ENCODE results near the gene SPINDOC.

The SPINDOC gene

GRCh38 chr11:63871962-63872799 lies 58.9 kb downstream of the SPINDOC start:
- Histone ChIP-seq H3K9me2 (ENCODE audit: low read depth, low read length) (no peaks in the 10 kb centered on the region), H3K9ac (ENCODE audit: low read length) (no peak overlapping the region), H3F3A (ENCODE audit: insufficient read depth, low read length) (no peaks in the 10 kb centered on the region), H3K79me2 (ENCODE audit: insufficient read depth, low read length) (peaks cover 52% of the 10 kb centered on the region), H3K4me1 (ENCODE audit: insufficient read depth, low read length, severe bottlenecking) (peaks cover 27% of the 10 kb centered on the region), H3K9me3 (ENCODE audit: low read length) (no peaks in the 10 kb centered on the region), H3K4me3 (ENCODE audit: low read depth, low read length, poor library complexity, severe bottlenecking) (no peak overlapping the region), H3K4me2 (ENCODE audit: low read length) (no peak overlapping the region), H4K20me1 (ENCODE audit: insufficient read depth, low read length) (no peaks in the 10 kb centered on the region), H3K27ac (ENCODE audit: low read depth, low read length, poor library complexity, severe bottlenecking) (peak overlapping the region; percentile 64), H2AFZ (ENCODE audit: low read length) (no peak overlapping the region), H3K27me3 (ENCODE audit: insufficient read depth, low read length) (no peaks in the 10 kb centered on the region), H3K36me3 (ENCODE audit: insufficient read depth, low read length) (peaks cover 34% of the 10 kb centered on the region; the same call in 1 of the 2 replicates)
- no peak for TF ChIP-seq EZH2 (IDR thresholded peaks at IDR 0.05; ENCODE audit: borderline replicate concordance, low read length)
- TF ChIP-seq, protein P1, sequence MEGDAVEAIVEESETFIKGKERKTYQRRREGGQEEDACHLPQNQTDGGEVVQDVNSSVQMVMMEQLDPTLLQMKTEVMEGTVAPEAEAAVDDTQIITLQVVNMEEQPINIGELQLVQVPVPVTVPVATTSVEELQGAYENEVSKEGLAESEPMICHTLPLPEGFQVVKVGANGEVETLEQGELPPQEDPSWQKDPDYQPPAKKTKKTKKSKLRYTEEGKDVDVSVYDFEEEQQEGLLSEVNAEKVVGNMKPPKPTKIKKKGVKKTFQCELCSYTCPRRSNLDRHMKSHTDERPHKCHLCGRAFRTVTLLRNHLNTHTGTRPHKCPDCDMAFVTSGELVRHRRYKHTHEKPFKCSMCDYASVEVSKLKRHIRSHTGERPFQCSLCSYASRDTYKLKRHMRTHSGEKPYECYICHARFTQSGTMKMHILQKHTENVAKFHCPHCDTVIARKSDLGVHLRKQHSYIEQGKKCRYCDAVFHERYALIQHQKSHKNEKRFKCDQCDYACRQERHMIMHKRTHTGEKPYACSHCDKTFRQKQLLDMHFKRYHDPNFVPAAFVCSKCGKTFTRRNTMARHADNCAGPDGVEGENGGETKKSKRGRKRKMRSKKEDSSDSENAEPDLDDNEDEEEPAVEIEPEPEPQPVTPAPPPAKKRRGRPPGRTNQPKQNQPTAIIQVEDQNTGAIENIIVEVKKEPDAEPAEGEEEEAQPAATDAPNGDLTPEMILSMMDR (IDR thresholded peaks at IDR 0.05; ENCODE audit: low read length) = peak; percentile 43; the same call in 1 of the 2 replicates

GRCh38 chr11:63872800-63873197 lies 59.5 kb downstream of the SPINDOC start:
- Histone ChIP-seq H3K9me2 (ENCODE audit: low read depth, low read length) (no peaks in the 10 kb centered on the region), H3K9me3 (ENCODE audit: low read length) (no peaks in the 10 kb centered on the region), H3K27ac (ENCODE audit: low read depth, low read length, poor library complexity, severe bottlenecking) (no peak overlapping the region), H3F3A (ENCODE audit: insufficient read depth, low read length) (no peaks in the 10 kb centered on the region), H3K9ac (ENCODE audit: low read length) (no peak overlapping the region), H2AFZ (ENCODE audit: low read length) (no peak overlapping the region), H3K79me2 (ENCODE audit: insufficient read depth, low read length) (peaks cover 47% of the 10 kb centered on the region), H3K27me3 (ENCODE audit: insufficient read depth, low read length) (no peaks in the 10 kb centered on the region), H3K4me2 (ENCODE audit: low read length) (no peak overlapping the region), H3K4me1 (ENCODE audit: insufficient read depth, low read length, severe bottlenecking) (peaks cover 27% of the 10 kb centered on the region), H4K20me1 (ENCODE audit: insufficient read depth, low read length) (no peaks in the 10 kb centered on the region), H3K36me3 (ENCODE audit: insufficient read depth, low read length) (peaks cover 29% of the 10 kb centered on the region; the same call in 1 of the 2 replicates), H3K4me3 (ENCODE audit: low read depth, low read length, poor library complexity, severe bottlenecking) (no peak overlapping the region)
- TF ChIP-seq, protein P1 (IDR thresholded peaks at IDR 0.05; ENCODE audit: low read length) = no peak
- TF ChIP-seq EZH2 (IDR thresholded peaks at IDR 0.05; ENCODE audit: borderline replicate concordance, low read length) = no peak

DNA sequence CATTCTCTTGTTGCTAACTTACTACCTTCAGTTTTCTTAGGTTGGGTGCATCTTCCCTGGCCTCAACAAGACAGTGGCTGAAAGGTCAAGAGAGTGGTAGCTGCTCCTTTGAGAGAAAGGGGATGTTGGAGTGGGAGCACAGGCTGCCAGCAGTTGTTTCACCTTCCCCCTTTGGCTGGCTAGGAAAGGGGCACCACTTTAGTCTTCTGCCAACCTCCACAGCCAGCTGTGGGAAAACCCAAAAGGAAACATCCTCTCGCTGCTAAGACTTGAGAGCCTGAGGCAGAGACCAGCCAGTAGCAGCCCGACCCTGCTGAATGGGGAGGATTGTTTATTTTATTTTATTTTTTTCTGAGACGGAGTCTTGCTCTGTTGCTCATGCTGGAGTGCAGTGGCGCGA lies 60.1 kb downstream of the SPINDOC start:
- no peaks in the 10 kb centered on the region for H3K9me2 ChIP-seq (ENCODE audit: low read depth, low read length)
- peaks cover 45% of the 10 kb centered on the region for H3K79me2 ChIP-seq (ENCODE audit: insufficient read depth, low read length)
- no peaks in the 10 kb centered on the region for H3K9me3 ChIP-seq (ENCODE audit: low read length)
- H3K36me3 ChIP-seq (ENCODE audit: insufficient read depth, low read length) = peaks cover 27% of the 10 kb centered on the region; the same call in 1 of the 2 replicates
- H3K4me2 ChIP-seq (ENCODE audit: low read length) = no peak overlapping the region
- no peaks in the 10 kb centered on the region for H4K20me1 ChIP-seq (ENCODE audit: insufficient read depth, low read length)
- TF ChIP-seq, protein P1 (IDR thresholded peaks at IDR 0.05; ENCODE audit: low read length) = no peak
- TF ChIP-seq EZH2 (IDR thresholded peaks at IDR 0.05; ENCODE audit: borderline replicate concordance, low read length) = no peak
- no peak overlapping the region for H3K4me3 ChIP-seq (ENCODE audit: low read depth, low read length, poor library complexity, severe bottlenecking)
- no peak overlapping the region for H2AFZ ChIP-seq (ENCODE audit: low read length)
- no peaks in the 10 kb centered on the region for H3K27me3 ChIP-seq (ENCODE audit: insufficient read depth, low read length)
- no peak overlapping the region for H3K27ac ChIP-seq (ENCODE audit: low read depth, low read length, poor library complexity, severe bottlenecking)
- H3F3A ChIP-seq (ENCODE audit: insufficient read depth, low read length) = no peaks in the 10 kb centered on the region
- H3K4me1 ChIP-seq (ENCODE audit: insufficient read depth, low read length, severe bottlenecking) = peaks cover 25% of the 10 kb centered on the region
- H3K9ac ChIP-seq (ENCODE audit: low read length) = no peak overlapping the region
